ENCODE measurements around the gene CD109.

- TF ChIP-seq CTCF (conservative IDR thresholded peaks at IDR 0.05) (peak; percentile 77), ZFX (IDR thresholded peaks at IDR 0.05) (no peak)
Observed at GRCh38 chr6:73803562-73804241, 107.7 kb downstream of the CD109 start.

Measured in C4-2B (cell line).